Smooth muscle cell (in vitro differentiated cells): Measurements from ENCODE around the gene POLR3C. TPM values are rescaled to one million over a fixed set of nuclear protein-coding genes. Genes with fewer than 3 reads are reported as not detected.
A peak's percentile ranks its signal among the peaks of the same experiment; 100 is the strongest.
"Not testable (repeated sequence)": the region's sequence is repeated elsewhere in the genome, so short reads cannot be mapped to it uniquely, and the experiment has no call there.

Experiments used
- DNase-seq: peaks from one replicate; lab custom pipeline; 2025; ENCODE audit not compliant: unreplicated experiment; lab: John Stamatoyannopoulos, UW
- H2AFZ ChIP-seq: fragments of 200-600 bp; sonication (generic); 2 replicates; pipeline ENCODE4 v1.6.0; 2016; ENCODE audit warnings: antibody characterized with exemption, low read depth, mild to moderate bottlenecking
- H3F3A ChIP-seq: fragments of 200-600 bp; sonication (generic); 2 replicates; pipeline ENCODE4 v1.6.0; 2017; ENCODE audit warnings: antibody characterized with exemption, low read depth
- H3K27ac ChIP-seq: fragments of 200-600 bp; sonication (generic); 2 replicates; pipeline ENCODE4 v1.5.1; 2016; ENCODE audit warnings: low read depth, mild to moderate bottlenecking
- H3K27me3 ChIP-seq: fragments of 200-600 bp; sonication (generic); 2 replicates; pipeline ENCODE4 v1.6.1; 2016; ENCODE audit warnings: low read depth, mild to moderate bottlenecking
- H3K36me3 ChIP-seq: fragments of 200-600 bp; sonication (generic); 2 replicates; pipeline ENCODE4 v1.5.1; 2016; ENCODE audit warnings: low read depth
- H3K4me1 ChIP-seq: fragments of 200-600 bp; sonication (generic); 2 replicates; pipeline ENCODE4 v1.5.1; 2016; ENCODE audit warnings: low read depth
- H3K4me2 ChIP-seq: fragments of 200-600 bp; sonication (generic); 2 replicates; pipeline ENCODE4 v1.6.0; 2016; ENCODE audit warnings: mild to moderate bottlenecking
- H3K4me3 ChIP-seq: fragments of 200-600 bp; sonication (generic); 2 replicates; pipeline ENCODE4 v1.5.1; 2016; ENCODE audit warnings: mild to moderate bottlenecking
- H3K79me2 ChIP-seq: fragments of 200-600 bp; sonication (generic); 2 replicates; pipeline ENCODE4 v1.6.0; 2016; ENCODE audit warnings: low read depth, mild to moderate bottlenecking
- H3K9ac ChIP-seq: fragments of 200-600 bp; sonication (generic); 2 replicates; pipeline ENCODE4 v1.6.0; 2016; ENCODE audit warnings: low read depth
- H3K9me3 ChIP-seq: fragments of 200-600 bp; sonication (generic); replicated peaks from 2 replicates; pipeline ENCODE4 v1.5.1; 2016; ENCODE audit warnings: low read depth
- H4K20me1 ChIP-seq: fragments of 200-600 bp; sonication (generic); 2 replicates; pipeline ENCODE4 v1.6.0; 2016; ENCODE audit warnings: low read depth
- WGBS: methylation state at CpG from one replicate; pipeline ENCODE4 v1.1.7; 2016; ENCODE audit warnings: low lambda C conversion rate; 5-methylcytosine and 5-hydroxymethylcytosine counted together
- polyA plus RNA-seq: library from polyadenylated mRNA; unstranded; fragments of >200 nt; fragmentation: Nextera tagmentation; extraction: Ambion mirVana; gene quantifications from 2 replicates; pipeline ENCODE4 v1.2.1, GENCODE V29; 2016
- total RNA-seq: library from RNA; depleted of rRNA; stranded (reverse); fragments of >200 nt; gene quantifications from 2 replicates; pipeline ENCODE4 v1.2.3, GENCODE V29; 2014
- TF ChIP-seq, protein P1 (sequence below): fragments of 200-600 bp; sonication (generic); IDR thresholded peaks from 2 replicates; pipeline ENCODE4 v1.5.1; 2017; ENCODE audit warnings: borderline replicate concordance, mild to moderate bottlenecking, antibody characterized with exemption; ENCODE audit not compliant: insufficient read depth, poor library complexity, severe bottlenecking

The POLR3C gene
- total and polyA plus RNA-seq, 2 experiments from 2014 or later, result 22.6 to 31.7 TPM

DNA sequence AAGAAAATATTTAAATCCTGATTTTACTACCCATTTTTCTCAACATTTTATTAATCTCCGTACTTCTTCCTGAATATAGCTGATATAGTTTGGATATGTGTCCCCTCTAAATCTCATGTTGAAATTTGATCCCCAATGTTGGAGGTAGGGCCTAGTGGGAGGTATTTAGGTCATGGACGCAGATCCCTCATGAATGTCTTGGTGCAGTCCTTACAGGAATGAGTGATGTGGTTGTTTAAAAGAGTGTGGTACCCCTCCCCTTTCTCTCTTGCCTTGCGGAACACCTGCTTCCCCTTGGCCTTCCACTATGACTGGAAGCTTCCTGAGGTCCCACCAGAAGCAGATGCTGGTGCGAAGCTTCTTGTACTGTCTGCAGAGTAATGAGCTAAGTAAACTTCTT, 17.6 kb upstream of the POLR3C start:
- TF ChIP-seq, protein P1, sequence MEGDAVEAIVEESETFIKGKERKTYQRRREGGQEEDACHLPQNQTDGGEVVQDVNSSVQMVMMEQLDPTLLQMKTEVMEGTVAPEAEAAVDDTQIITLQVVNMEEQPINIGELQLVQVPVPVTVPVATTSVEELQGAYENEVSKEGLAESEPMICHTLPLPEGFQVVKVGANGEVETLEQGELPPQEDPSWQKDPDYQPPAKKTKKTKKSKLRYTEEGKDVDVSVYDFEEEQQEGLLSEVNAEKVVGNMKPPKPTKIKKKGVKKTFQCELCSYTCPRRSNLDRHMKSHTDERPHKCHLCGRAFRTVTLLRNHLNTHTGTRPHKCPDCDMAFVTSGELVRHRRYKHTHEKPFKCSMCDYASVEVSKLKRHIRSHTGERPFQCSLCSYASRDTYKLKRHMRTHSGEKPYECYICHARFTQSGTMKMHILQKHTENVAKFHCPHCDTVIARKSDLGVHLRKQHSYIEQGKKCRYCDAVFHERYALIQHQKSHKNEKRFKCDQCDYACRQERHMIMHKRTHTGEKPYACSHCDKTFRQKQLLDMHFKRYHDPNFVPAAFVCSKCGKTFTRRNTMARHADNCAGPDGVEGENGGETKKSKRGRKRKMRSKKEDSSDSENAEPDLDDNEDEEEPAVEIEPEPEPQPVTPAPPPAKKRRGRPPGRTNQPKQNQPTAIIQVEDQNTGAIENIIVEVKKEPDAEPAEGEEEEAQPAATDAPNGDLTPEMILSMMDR, result no peak
- WGBS, result 93% methylated on average over 4 of the region's 4 CpGs
- H3K79me2 ChIP-seq, result peaks cover 69% of the 10 kb centered on the region

DNA sequence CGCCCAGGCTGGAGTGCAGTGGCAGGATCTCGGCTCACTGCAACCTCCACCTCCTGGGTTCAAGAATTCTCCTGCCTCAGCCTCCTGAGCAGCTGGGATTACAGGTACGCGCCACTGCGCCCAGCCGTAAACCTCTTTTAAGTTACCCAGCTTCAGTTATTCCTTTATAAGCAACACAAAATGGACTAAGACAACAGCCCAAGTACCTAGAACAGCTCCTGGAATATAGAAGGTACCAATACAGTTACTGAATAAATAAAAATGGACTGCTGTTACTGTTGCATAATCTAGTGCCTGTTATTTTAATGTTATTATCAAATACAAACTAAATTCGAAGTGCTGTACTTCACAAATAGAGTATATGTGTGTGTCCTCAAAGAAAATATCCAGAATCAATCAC, 17.2 kb upstream of the POLR3C start:
- H4K20me1 ChIP-seq, result peaks cover 75% of the 10 kb centered on the region
- H3K79me2 ChIP-seq, result peaks cover 65% of the 10 kb centered on the region
- DNase-seq, result no peak
- no peaks in the 10 kb centered on the region for H3K36me3 ChIP-seq
- no peak overlapping the region for H3K9ac ChIP-seq
- H3K4me2 ChIP-seq, result no peak overlapping the region
- no peak overlapping the region for H2AFZ ChIP-seq
- H3K9me3 ChIP-seq, result no peaks in the 10 kb centered on the region
- no peaks in the 10 kb centered on the region for H3K27me3 ChIP-seq
- H3K4me1 ChIP-seq, result peaks cover 15% of the 10 kb centered on the region
- H3K4me3 ChIP-seq, result no peak overlapping the region
- no peak overlapping the region for H3K27ac ChIP-seq
- no peaks in the 10 kb centered on the region for H3F3A ChIP-seq
- 97% methylated on average over 7 of the region's 7 CpGs for WGBS
- TF ChIP-seq, protein P1, result no peak

More for the DNA sequence above, 17.6 kb upstream of the POLR3C start:
- Histone ChIP-seq H3K4me3 (no peak overlapping the region), H3K36me3 (no peaks in the 10 kb centered on the region), H3K27me3 (no peaks in the 10 kb centered on the region), H3K4me1 (peaks cover 15% of the 10 kb centered on the region), H2AFZ (no peak overlapping the region), H3K9ac (no peak overlapping the region), H3K9me3 (no peaks in the 10 kb centered on the region), H3K27ac (no peak overlapping the region), H3K4me2 (no peak overlapping the region), H4K20me1 (peaks cover 79% of the 10 kb centered on the region), H3F3A (no peaks in the 10 kb centered on the region)
- no peak for DNase-seq

DNA sequence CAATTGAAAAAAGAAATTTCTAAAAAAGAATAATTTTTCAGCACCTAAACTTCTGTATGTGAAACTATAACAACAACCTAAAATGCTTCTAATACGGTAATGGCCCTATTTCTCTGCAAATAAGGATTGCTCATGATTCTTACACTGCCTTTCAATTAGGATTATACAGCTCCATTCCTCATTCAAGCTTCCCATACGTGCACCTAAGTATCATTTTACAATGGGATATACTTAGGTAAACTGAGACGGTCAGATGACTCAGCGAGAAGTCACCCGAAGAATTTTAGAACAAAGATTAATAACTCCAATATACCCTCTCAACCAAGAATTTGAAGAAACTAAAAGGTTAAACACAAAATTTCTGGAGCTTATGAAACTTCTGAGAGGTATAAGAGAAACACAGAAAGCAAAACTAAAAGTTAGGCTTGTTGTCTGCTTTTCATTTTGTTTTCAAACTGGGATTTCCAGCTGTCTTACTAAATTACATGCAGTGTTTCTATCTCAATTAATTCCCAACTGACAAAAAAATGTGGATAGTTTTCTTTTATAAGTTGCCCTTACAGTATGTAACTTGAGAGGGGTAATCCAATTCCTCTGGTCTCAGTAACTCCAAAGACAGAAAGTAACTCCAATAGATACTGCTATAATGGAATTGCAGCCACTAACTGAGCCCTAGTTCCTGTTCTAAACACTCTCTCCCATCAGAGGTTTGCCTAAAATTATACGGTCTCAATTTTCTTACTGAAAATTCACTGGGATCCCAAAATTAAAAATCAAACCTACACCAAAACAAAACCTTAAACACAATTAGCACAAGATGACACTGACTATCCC, 10.8 kb upstream of the POLR3C start:
- Histone ChIP-seq H3K79me2 (peaks cover 16% of the 10 kb centered on the region), H4K20me1 (peaks cover 18% of the 10 kb centered on the region)
- not testable (repeated sequence) for H3K4me1 ChIP-seq, DNase-seq, H3K27ac ChIP-seq, H3F3A ChIP-seq, H3K27me3 ChIP-seq, H3K9ac ChIP-seq, H2AFZ ChIP-seq, H3K4me2 ChIP-seq, H3K9me3 ChIP-seq, H3K36me3 ChIP-seq, H3K4me3 ChIP-seq
- 84% methylated on average over 6 of the region's 6 CpGs for WGBS

DNA sequence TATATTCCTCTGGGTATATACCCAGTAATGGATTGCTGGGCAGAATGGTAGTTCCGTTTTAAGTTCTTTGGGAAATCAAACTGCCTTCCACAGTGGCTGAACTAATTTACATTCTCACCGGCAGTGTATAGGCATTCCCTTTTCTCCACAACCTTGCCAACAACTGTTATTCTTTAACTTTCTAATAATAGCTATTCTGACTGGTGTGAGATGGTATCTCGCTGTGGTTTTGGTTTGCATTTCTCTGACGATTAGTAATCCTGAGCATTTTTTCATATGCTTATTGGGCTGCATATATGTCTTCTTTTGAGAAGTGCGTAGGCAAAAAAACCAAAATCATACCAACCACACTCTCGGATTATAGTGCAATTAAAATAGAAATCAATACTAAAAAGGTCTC, 5.9 kb upstream of the POLR3C start:
- not testable (repeated sequence) for H3K9ac ChIP-seq, H3K9me3 ChIP-seq, H3K4me1 ChIP-seq, H3K36me3 ChIP-seq, H3K4me2 ChIP-seq, H3F3A ChIP-seq, DNase-seq, H2AFZ ChIP-seq, H3K27me3 ChIP-seq, H3K4me3 ChIP-seq, H4K20me1 ChIP-seq
- Histone ChIP-seq H3K79me2 (peaks cover 20% of the 10 kb centered on the region), H3K27ac (peak overlapping the region; percentile 69)
- WGBS, result 22% methylated on average over 4 of the region's 6 CpGs

DNA sequence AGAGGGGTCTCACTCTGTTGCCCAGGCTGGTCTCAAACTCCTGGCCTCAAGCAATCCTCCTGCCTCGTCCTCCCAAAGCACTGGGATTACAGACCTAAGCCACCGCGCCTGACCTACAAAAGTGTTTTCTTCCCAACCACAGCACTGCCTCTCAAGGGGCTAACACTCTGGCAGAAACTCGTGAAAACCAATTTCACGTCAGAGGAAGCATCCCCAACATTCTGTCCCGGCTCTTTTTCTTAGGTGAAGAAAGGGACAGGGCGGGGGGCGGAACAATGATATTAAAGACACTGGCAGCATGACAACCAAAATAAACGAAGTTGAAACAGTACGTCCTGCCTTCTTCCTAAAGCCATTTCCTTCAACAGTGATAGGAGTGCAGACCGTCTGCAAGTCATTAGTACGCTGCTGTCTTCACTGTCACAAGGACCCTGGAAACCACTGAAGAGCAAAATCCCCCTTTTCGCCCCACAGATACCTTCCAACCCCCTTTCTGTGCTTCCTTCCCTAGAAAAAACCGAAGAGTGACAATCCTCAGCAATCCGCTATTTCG, 1.1 kb upstream of the POLR3C start:
- not testable (repeated sequence) for H4K20me1 ChIP-seq, H2AFZ ChIP-seq, H3F3A ChIP-seq, H3K27ac ChIP-seq, H3K36me3 ChIP-seq, DNase-seq, H3K9ac ChIP-seq, H3K9me3 ChIP-seq, H3K27me3 ChIP-seq, H3K4me3 ChIP-seq, H3K4me2 ChIP-seq
- 15% methylated on average over 5 of the region's 16 CpGs for WGBS
- Histone ChIP-seq H3K79me2 (peaks cover 34% of the 10 kb centered on the region), H3K4me1 (peaks cover 10% of the 10 kb centered on the region)
